GM23248 (cell line): ENCODE results near the gene NCOA3.
"Not testable (repeated sequence)": the region's sequence is repeated elsewhere in the genome, so short reads cannot be mapped to it uniquely, and the experiment has no call there.

Experiments used
- EZH2 ChIP-seq: fragments of 200-600 bp; sonication (generic); IDR thresholded peaks from 2 replicates; pipeline ENCODE4 v1.6.1; 2018; ENCODE audit warnings: antibody characterized with exemption, mild to moderate bottlenecking; ENCODE audit not compliant: insufficient read depth, poor library complexity, severe bottlenecking
- EZH2phosphoT487 ChIP-seq: fragments of 200-600 bp; sonication (generic); IDR thresholded peaks from 2 replicates; pipeline ENCODE4 v1.6.1; 2018; ENCODE audit warnings: antibody characterized with exemption, moderate library complexity, mild to moderate bottlenecking, low read depth; ENCODE audit not compliant: insufficient read depth

GRCh38 chr20:47494606-47495005, 7.1 kb upstream of the NCOA3 start:
- not testable (repeated sequence) for TF ChIP-seq EZH2, EZH2phosphoT487
